ENCODE measurements around the gene ITM2C.

- no peak for TF ChIP-seq EZH2 (IDR thresholded peaks at IDR 0.05)
- no peak for TF ChIP-seq POLR2AphosphoS5 (IDR thresholded peaks at IDR 0.05; ENCODE audit: borderline replicate concordance, low read depth, low read length)
- TF ChIP-seq FOXP2 (optimal IDR thresholded peaks at IDR 0.05; ENCODE audit: control extremely low read depth, extremely low read length, insufficient read depth), result no peak
Measured at GRCh38 chr2:230821991-230822520, 42.7 kb upstream of the ITM2C start.

Data from SK-N-MC (cell line).